Motor neuron (in vitro differentiated cells): ENCODE data around the gene SNRNP200. TPM values are rescaled to one million over a fixed set of nuclear protein-coding genes. Genes with fewer than 3 reads are reported as not detected.
A peak's percentile ranks its signal among the peaks of the same experiment; 100 is the strongest.
"Not testable (repeated sequence)": the region's sequence is repeated elsewhere in the genome, so short reads cannot be mapped to it uniquely, and the experiment has no call there.

Experiments used
- ATAC-seq, 8 experiments: fragments of 200-7000 bp; cut with Tn5 transposase; replicated peaks in 6 of 8; 2 replicates each; pipeline ENCODE4 v1.8.0; 2021; ENCODE audit warnings: mild to moderate bottlenecking in 8 of 8, moderate library complexity in 8 of 8
- H3K27ac ChIP-seq, 2 donors: fragments of 250-450 bp; sonication (Bioruptor Pico); 2 replicates each; pipeline ENCODE4 v1.9.0; 2021; ENCODE audit warnings: antibody characterized with exemption in 2 of 2, mild to moderate bottlenecking in 2 of 2, moderate library complexity in 1 of 2
- H3K4me1 ChIP-seq, 2 donors: fragments of 250-450 bp; sonication (Bioruptor Pico); replicated peaks in 1 of 2; 2 replicates each; pipeline ENCODE4 v1.6.1; 2021; ENCODE audit warnings: antibody characterized with exemption in 2 of 2, mild to moderate bottlenecking in 2 of 2, moderate library complexity in 1 of 2
- H3K4me3 ChIP-seq, 5 donors: fragments of 250-450 bp; sonication (Bioruptor Pico); 2 replicates each; pipeline ENCODE4 v1.9.0; 2021; ENCODE audit warnings: antibody characterized with exemption in 5 of 5, mild to moderate bottlenecking in 5 of 5, moderate library complexity in 4 of 5
- WGBS, 10 experiments: fragments of 450-650 bp; shearing (Covaris generic); methylation state at CpG; one replicate each; pipeline ENCODE4 v1.0.0; 2022; 5-methylcytosine and 5-hydroxymethylcytosine counted together
- in situ Hi-C, 9 experiments: fragments of 400-800 bp; cut with MboI; loops; one replicate each; pipeline ENCODE4 v1.15.0; 2021; ENCODE audit warnings: low sequenced_read_pairs in 9 of 9, low pct_unique_long_range_greater_than_20kb in 2 of 9; ENCODE audit not compliant: unreplicated experiment in 9 of 9
- total RNA-seq, 8 experiments: library from RNA; unstranded; fragments of 300-600 nt; gene quantifications; 2 replicates each; pipeline versions ENCODE4 v1.2.3 to v1.2.4, GENCODE V29; 2022

Gene SNRNP200
- total RNA-seq, 8 experiments from 2014 or later, result 50.1 to 150 (median 97.9) TPM

DNA sequence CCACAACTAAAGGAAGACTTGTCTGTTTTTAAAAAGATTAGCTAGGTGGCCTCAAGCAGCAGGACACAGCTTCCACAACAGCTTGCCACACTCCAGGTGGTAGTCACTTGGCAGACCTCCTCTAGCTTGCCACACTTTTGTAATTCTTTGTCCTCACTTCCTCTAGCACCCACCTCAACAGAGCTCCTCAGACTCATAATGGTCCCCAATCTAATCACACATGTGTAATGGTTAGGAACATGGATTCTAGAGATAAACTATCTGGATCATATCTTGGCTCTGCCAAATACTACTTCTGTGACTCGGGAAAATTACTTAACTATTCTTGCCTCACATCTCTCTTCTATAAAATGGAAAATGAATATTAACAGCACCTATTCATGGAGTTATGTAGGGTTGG, 3.5 kb downstream of the SNRNP200 start:
- H3K4me1 ChIP-seq, result peaks cover 11 to 15% of the 10 kb centered on the region in 2 donors
- H3K4me3 ChIP-seq, result no peak overlapping the region
- WGBS, 10 experiments, result 20 to 100% (median 86%) methylated on average over 1 of the region's 1 CpG; no CpG with 5 or more reads in 3 of the 10 experiments
- H3K27ac ChIP-seq, result no peak overlapping the region
- ATAC-seq, result no peak
- in situ Hi-C loops, result loop anchor here in 1 of 9 experiments (25.0 kb wide), 1 partner anchor 110 kb away; no protein-coding TSS in a partner anchor

DNA sequence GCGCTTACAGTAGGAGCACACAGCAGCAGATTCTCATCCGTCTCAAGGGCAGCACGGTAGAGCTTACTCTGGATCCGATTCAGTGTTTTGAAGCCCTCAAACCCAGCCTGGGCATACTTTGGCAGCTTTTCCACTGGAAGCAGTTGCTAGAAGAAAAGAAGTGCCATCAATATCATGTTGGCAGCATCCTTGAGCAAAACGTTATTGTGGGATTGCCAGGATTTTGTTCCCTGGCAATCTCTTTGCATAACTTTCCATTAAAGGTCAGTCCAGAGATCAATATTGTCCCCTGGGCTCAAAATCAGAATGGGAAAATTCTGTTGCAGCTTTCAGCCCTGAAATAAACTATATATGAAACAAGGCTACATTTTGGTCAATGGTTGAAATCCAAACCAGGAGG, 8.4 kb downstream of the SNRNP200 start:
- ATAC-seq, result no peak
- in situ Hi-C loops, result no loop called here
- WGBS, 10 experiments, result 22 to 100% (median 73%) methylated on average over 1 to 4 of the region's 5 CpGs; no CpG with 5 or more reads in 2 of the 10 experiments

GRCh38 chr2:96294271-96294670, 11.1 kb downstream of the SNRNP200 start:
- H3K4me3 ChIP-seq, H3K27ac ChIP-seq, in situ Hi-C loops, ATAC-seq, H3K4me1 ChIP-seq: not testable (repeated sequence)
- 21 to 100% (median 87%) methylated on average over 2 to 6 of the region's 8 CpGs; no CpG with 5 or more reads in 2 of the 10 experiments for WGBS, 10 experiments

More for the DNA sequence above, 8.4 kb downstream of the SNRNP200 start:
- H3K4me1 ChIP-seq, result no peaks in the 10 kb centered on the region
- no peak overlapping the region for H3K27ac ChIP-seq
- H3K4me3 ChIP-seq, result no peak overlapping the region

DNA sequence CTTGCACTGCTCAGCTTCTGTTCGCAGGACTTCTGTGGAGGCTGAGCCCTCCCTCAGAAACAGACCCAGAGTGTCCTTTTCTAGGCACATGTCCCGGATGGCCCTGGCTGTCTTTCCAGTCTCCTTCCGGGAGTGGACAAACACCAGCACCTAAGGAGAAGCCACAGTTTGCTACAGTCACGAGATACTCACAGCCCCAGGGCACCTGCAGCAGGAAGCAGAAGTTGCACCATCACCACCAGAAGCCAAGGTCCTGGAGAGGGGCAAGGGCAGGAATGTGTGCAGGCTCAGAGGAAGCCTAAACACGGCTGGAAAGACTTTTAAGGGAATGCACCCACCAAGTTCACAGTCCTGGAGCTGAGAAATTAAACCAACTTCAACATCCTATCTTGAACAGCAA, 13.6 kb downstream of the SNRNP200 start:
- WGBS, 10 experiments, result 83 to 100% (median 89%) methylated on average over 1 to 3 of the region's 5 CpGs; no CpG with 5 or more reads in 7 of the 10 experiments
- in situ Hi-C loops, result no loop called here
- Histone ChIP-seq H3K4me1 (no peaks in the 10 kb centered on the region), H3K4me3 (no peak overlapping the region), H3K27ac (no peak overlapping the region)
- no peak for ATAC-seq

DNA sequence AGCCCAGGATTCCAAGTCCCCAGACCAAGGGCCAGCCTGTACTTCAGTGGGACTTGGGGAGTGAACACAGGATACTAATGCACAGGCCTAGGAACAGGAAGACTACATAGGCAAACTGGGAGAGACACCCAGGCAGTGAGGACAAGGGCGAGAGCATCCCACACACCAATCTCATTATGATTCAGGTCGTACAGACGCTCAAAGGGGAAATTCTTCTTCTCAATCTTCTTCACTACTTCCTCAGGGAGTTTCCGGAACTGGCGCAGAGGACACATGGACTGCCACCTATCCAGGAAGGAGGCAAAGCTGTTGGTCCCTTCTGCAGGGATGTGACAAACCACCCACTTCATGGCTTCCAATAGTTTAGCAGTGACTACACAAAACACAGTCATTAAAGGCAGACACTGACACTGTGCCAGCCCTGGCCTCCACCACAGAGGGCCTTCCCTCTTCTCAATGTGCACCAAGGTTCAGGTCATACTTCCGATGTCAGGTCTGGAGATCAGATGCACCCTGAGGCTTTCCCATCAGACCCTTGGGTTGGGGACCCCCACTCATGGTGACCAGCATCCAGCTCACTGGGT, 18.0 kb downstream of the SNRNP200 start:
- WGBS, 10 experiments, result 90 to 100% (median 98%) methylated on average over 1 to 6 of the region's 6 CpGs; no CpG with 5 or more reads in 4 of the 10 experiments

GRCh38 chr2:96276787-96277499, 28.4 kb downstream of the SNRNP200 start:
- WGBS, 10 experiments, result 75 to 100% (median 96%) methylated on average over 1 to 7 of the region's 21 CpGs; no CpG with 5 or more reads in 2 of the 10 experiments
- H3K4me1 ChIP-seq, result no peaks in the 10 kb centered on the region
- no peak overlapping the region for H3K27ac ChIP-seq
- H3K4me3 ChIP-seq, result no peak overlapping the region
- in situ Hi-C loops, result no loop called here
- ATAC-seq, result no peak

More for the DNA sequence above, 18.0 kb downstream of the SNRNP200 start:
- no peaks in the 10 kb centered on the region for H3K4me1 ChIP-seq
- H3K4me3 ChIP-seq, result no peak overlapping the region
- H3K27ac ChIP-seq, result no peak overlapping the region
- in situ Hi-C loops, result no loop called here
- peak in 3 of 8 experiments; percentile 17 to 24 (median 21) for ATAC-seq

GRCh38 chr2:96274355-96275056, 30.8 kb downstream of the SNRNP200 start:
- 56 to 100% (median 75%) methylated on average over 2 to 5 of the region's 7 CpGs; no CpG with 5 or more reads in 2 of the 10 experiments for WGBS, 10 experiments
- H3K27ac ChIP-seq, result no peak overlapping the region
- ATAC-seq, result no peak
- no peaks in the 10 kb centered on the region for H3K4me1 ChIP-seq
- H3K4me3 ChIP-seq, result no peak overlapping the region
- in situ Hi-C loops, result loop anchor here in 1 of 9 experiments (25.0 kb wide), 1 partner anchor 262 kb away; no protein-coding TSS in a partner anchor

GRCh38 chr2:96273763-96274162, 31.6 kb downstream of the SNRNP200 start:
- peak in 2 of 8 experiments; percentile 45 to 51 for ATAC-seq
- no peaks in the 10 kb centered on the region for H3K4me1 ChIP-seq
- in situ Hi-C loops, result loop anchor here in 1 of 9 experiments (25.0 kb wide), 1 partner anchor 261 kb away; no protein-coding TSS in a partner anchor
- H3K27ac ChIP-seq, result no peak overlapping the region
- WGBS, 10 experiments, result 63 to 100% (median 82%) methylated on average over 2 to 3 of the region's 3 CpGs; no CpG with 5 or more reads in 1 of the 10 experiments
- H3K4me3 ChIP-seq, result no peak overlapping the region

GRCh38 chr2:96271995-96272394, 33.4 kb downstream of the SNRNP200 start:
- H3K27ac ChIP-seq, result no peak overlapping the region
- ATAC-seq, result no peak
- 75 to 100% (median 83%) methylated on average over 1 to 3 of the region's 3 CpGs; no CpG with 5 or more reads in 4 of the 10 experiments for WGBS, 10 experiments
- peaks cover 3 to 5% of the 10 kb centered on the region in 2 donors for H3K4me1 ChIP-seq
- in situ Hi-C loops, result loop anchor here in 1 of 9 experiments (25.0 kb wide), 1 partner anchor 260 kb away; no protein-coding TSS in a partner anchor
- no peak overlapping the region for H3K4me3 ChIP-seq

DNA sequence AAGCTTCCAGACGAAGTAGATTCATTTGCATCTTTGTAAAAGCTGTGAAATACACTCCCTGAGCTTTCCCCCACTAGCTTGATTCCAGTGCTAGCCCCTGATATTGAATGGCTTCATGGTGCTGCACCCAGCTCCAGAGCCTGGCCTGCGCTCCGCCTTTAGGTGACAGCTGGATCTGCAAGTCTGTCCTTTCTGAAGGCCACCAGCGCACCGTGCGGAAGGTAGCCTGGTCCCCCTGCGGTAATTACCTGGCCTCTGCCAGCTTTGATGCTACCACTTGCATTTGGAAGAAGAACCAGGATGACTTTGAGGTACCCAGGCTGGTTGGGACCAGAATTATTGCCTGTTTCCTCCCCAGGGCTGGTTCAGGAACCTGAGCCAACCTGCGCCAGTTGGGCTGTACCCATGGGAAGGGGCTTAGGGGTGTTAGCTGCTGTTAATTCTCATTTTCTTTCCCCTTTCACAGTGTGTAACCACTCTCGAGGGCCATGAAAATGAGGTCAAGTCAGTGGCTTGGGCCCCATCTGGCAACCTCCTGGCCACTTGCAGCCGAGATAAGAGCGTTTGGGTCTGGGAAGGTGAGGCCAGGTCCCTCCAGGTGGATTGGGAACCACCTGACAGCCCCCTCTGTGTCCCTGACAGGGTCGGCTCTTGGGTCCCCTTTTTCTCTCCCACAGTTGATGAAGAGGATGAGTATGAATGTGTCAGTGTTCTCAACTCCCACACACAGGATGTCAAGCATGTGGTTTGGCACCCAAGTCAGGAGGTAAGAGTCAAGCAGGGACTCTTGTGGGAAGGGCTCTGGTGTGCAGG, 38.0 kb downstream of the SNRNP200 start:
- Histone ChIP-seq H3K4me1 (peaks cover 12 to 18% of the 10 kb centered on the region in 2 donors), H3K27ac (no peak overlapping the region), H3K4me3 (peak overlapping the region; percentile 67 to 92 (median 90))
- in situ Hi-C loops, result loop anchor here in 1 of 9 experiments (25.0 kb wide), 1 partner anchor 255 kb away; no protein-coding TSS in a partner anchor
- 0 to 83% (median 63%) methylated on average over 1 to 8 of the region's 12 CpGs; no CpG with 5 or more reads in 3 of the 10 experiments for WGBS, 10 experiments
- no peak for ATAC-seq

DNA sequence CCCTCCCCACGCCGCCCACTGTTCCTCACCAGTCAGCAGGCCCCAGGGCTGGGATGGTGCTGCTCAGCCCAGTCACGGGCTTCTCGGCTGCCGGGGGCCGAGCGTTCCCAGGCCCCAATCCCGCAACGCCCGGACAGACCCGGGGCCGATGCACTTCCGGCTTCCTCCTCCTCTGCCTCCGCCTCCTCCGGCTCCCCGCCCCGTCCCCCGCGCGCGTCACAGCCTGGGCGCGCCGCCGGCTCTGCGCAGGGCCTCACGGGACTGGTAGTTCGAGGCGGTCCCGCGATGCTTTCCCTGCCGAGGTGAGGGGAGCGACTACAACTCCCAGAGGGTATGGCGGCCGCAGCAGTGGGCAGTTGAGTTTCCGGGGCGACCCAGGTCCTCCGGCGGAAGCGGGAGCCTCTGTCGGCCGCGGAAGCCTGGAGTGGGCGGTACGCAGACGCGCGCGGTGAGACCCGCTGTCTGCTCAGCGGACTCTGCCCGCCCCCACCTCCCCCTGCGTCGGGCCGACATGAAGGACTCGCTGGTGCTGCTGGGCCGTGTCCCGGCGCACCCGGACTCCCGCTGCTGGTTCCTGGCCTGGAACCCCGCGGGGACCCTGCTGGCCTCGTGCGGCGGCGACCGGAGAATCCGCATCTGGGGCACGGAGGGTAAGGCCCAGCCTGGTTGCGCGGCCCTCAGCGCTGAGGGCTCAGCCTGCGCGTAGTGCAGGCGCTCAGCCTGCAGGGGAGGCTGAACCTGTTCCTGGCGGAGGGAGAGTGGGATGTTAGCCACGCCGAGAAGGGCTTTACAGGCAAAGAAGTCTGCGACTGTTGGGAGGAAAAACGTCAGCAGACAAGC, 39.3 kb downstream of the SNRNP200 start, which contains the start of the genes CIAO1 and TMEM127:
TSS of gene CIAO1 (plus strand) at position 386 of the 840 bp plus-strand sequence. CDS start at position 512, 126 bp downstream.
TSS of gene TMEM127 (minus strand) at position 158 of the 840 bp plus-strand sequence. CDS start 616 bp downstream, outside the sequence.
- peak; percentile 88 to 96 (median 94) for ATAC-seq
- Histone ChIP-seq H3K4me3 (peak within 1 kb of the TSS; percentile 67 to 92 (median 90)), H3K4me1 (peaks cover 12 to 18% of the 10 kb centered on the region in 2 donors), H3K27ac (peak within 1 kb of the TSS; percentile 69 to 85)
- WGBS, 10 experiments, result 0% methylated on average over 1 to 7 of the region's 81 CpGs; no CpG with 5 or more reads in 4 of the 10 experiments
- in situ Hi-C loops, result loop anchor here in 1 of 9 experiments (25.0 kb wide), 1 partner anchor 254 kb away; no protein-coding TSS in a partner anchor
